Measurements from ENCODE around the gene MRI1.

DNA sequence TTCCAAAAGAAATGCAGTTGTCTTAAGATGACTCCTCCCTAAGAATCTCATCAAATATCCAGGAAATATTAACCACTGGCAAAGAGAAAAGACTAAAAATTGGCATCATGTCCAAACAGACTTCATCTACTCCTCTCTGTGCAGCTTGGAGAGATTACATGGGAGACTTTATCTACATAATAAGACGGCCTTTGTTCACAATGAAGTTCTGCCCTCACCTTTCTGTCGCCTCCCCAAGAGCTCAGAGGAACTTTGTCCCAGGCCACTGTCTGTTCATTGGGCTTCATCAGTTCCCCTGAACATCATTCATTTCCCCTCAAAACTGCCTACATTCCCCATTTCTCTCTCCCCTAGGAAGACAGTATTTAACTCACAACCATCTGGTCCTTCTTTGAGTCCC lies 22.4 kb upstream of the MRI1 start:
- TF ChIP-seq, protein P1, sequence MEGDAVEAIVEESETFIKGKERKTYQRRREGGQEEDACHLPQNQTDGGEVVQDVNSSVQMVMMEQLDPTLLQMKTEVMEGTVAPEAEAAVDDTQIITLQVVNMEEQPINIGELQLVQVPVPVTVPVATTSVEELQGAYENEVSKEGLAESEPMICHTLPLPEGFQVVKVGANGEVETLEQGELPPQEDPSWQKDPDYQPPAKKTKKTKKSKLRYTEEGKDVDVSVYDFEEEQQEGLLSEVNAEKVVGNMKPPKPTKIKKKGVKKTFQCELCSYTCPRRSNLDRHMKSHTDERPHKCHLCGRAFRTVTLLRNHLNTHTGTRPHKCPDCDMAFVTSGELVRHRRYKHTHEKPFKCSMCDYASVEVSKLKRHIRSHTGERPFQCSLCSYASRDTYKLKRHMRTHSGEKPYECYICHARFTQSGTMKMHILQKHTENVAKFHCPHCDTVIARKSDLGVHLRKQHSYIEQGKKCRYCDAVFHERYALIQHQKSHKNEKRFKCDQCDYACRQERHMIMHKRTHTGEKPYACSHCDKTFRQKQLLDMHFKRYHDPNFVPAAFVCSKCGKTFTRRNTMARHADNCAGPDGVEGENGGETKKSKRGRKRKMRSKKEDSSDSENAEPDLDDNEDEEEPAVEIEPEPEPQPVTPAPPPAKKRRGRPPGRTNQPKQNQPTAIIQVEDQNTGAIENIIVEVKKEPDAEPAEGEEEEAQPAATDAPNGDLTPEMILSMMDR (conservative IDR thresholded peaks at IDR 0.05; ENCODE audit: low read depth in 2 of 2), result no peak
- TF ChIP-seq, protein P2, sequence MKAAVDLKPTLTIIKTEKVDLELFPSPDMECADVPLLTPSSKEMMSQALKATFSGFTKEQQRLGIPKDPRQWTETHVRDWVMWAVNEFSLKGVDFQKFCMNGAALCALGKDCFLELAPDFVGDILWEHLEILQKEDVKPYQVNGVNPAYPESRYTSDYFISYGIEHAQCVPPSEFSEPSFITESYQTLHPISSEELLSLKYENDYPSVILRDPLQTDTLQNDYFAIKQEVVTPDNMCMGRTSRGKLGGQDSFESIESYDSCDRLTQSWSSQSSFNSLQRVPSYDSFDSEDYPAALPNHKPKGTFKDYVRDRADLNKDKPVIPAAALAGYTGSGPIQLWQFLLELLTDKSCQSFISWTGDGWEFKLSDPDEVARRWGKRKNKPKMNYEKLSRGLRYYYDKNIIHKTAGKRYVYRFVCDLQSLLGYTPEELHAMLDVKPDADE (IDR thresholded peaks at IDR 0.05), result no peak
- TF ChIP-seq POLR2AphosphoS5 (IDR thresholded peaks at IDR 0.05; ENCODE audit: low read depth), result no peak
- TF ChIP-seq JUNB (IDR thresholded peaks at IDR 0.05; ENCODE audit: unreplicated experiment), result no peak
- TF ChIP-seq, protein P3, sequence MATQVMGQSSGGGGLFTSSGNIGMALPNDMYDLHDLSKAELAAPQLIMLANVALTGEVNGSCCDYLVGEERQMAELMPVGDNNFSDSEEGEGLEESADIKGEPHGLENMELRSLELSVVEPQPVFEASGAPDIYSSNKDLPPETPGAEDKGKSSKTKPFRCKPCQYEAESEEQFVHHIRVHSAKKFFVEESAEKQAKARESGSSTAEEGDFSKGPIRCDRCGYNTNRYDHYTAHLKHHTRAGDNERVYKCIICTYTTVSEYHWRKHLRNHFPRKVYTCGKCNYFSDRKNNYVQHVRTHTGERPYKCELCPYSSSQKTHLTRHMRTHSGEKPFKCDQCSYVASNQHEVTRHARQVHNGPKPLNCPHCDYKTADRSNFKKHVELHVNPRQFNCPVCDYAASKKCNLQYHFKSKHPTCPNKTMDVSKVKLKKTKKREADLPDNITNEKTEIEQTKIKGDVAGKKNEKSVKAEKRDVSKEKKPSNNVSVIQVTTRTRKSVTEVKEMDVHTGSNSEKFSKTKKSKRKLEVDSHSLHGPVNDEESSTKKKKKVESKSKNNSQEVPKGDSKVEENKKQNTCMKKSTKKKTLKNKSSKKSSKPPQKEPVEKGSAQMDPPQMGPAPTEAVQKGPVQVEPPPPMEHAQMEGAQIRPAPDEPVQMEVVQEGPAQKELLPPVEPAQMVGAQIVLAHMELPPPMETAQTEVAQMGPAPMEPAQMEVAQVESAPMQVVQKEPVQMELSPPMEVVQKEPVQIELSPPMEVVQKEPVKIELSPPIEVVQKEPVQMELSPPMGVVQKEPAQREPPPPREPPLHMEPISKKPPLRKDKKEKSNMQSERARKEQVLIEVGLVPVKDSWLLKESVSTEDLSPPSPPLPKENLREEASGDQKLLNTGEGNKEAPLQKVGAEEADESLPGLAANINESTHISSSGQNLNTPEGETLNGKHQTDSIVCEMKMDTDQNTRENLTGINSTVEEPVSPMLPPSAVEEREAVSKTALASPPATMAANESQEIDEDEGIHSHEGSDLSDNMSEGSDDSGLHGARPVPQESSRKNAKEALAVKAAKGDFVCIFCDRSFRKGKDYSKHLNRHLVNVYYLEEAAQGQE (IDR thresholded peaks at IDR 0.05; ENCODE audit: unreplicated experiment), result no peak
- TF ChIP-seq EZH2phosphoT487 (IDR thresholded peaks at IDR 0.05; ENCODE audit: unreplicated experiment), result no peak
- no peak for TF ChIP-seq EZH2 (IDR thresholded peaks at IDR 0.05; ENCODE audit: low read depth, unreplicated experiment)
- TF ChIP-seq CREB1 (CRISPR knock-in tag; IDR thresholded peaks at IDR 0.05; ENCODE audit: low read depth), result no peak

All from GM23338 (cell line).